GM12892 (cell line): ENCODE measurements around the gene SH2D3C.

Source experiments
- POLR2A ChIP-seq: IDR thresholded peaks from 2 replicates; pipeline ENCODE4 v1.6.1; 2011; ENCODE audit warnings: low read depth, low read length, control low read depth
- POLR2AphosphoS5 ChIP-seq: IDR thresholded peaks from 2 replicates; pipeline ENCODE4 v1.6.1; 2011; ENCODE audit warnings: low read depth, low read length, control low read depth
- TAF1 ChIP-seq: IDR thresholded peaks from 2 replicates; pipeline ENCODE4 v1.6.1; 2011; ENCODE audit warnings: low read depth, mild to moderate bottlenecking, control low read depth, low read length, borderline replicate concordance

- TF ChIP-seq POLR2A (no peak), TAF1 (no peak), POLR2AphosphoS5 (no peak; the same call in 1 of the 2 replicates)
These were observed 30.0 kb upstream of the SH2D3C start for GRCh38 chr9:127808347-127809001.
